Spleen (tissue), 7 donors: ENCODE data around the gene CHN1.

Experiments used
- POLR2A ChIP-seq, 3 donors: fragments of 450-650 bp; IDR thresholded peaks; one replicate each; pipeline ENCODE4 v1.5.1; 2017; ENCODE audit warnings: antibody characterized with exemption in 3 of 3, mild to moderate bottlenecking in 1 of 3
- TF ChIP-seq, protein P1 (sequence below), 11 experiments: fragments of 200-600 bp in 7 of 11; fragments of 450-650 bp in 4 of 11; sonication (generic) in 4 of 11; IDR thresholded peaks in 8 of 11; conservative IDR thresholded peaks in 3 of 11; 1 replicate in 7 of 11; 2 replicates in 4 of 11; pipeline versions ENCODE4 v1.4.0 to v1.8.0; 2016 to 2021; ENCODE audit warnings: antibody characterized with exemption in 11 of 11, inconsistent platforms in 4 of 11, mild to moderate bottlenecking in 1 of 11
- donor health status: DM: no; HTN: no; CAD: no; lungs with moderate emphysema.
- donor health status: DM: no; HTN: no; CAD: no.
- donor health status: DM: no; HTN: no; CAD: no.

DNA sequence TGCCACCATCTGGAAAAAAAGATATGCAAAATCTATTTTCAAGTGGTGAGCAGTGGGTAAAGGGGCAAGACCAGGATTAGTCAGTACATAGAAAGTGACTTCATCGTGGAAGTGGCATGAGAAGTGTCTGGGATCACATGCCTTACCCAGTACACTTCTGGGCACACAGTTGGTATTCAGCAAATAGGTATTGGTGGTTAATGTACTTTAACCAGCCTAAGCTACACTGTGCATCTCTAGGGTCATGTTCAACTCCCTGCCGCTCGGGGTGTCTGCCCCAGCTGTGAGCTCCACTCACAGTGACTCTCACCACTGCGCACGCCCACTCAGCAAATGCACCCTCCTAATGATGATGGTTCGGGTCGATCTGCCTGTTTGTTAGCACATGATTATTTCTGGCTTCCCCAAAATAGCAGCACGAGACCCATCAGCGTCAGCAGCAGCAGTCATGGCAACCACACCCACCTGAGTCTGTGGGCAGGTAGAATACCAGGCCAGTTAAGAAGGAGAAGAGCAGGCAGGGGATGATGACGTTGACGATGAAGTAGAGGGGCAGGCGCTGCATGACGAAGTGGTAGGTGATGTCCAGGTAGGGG is 252.0 kb downstream of the CHN1 start:
- TF ChIP-seq, protein P1, sequence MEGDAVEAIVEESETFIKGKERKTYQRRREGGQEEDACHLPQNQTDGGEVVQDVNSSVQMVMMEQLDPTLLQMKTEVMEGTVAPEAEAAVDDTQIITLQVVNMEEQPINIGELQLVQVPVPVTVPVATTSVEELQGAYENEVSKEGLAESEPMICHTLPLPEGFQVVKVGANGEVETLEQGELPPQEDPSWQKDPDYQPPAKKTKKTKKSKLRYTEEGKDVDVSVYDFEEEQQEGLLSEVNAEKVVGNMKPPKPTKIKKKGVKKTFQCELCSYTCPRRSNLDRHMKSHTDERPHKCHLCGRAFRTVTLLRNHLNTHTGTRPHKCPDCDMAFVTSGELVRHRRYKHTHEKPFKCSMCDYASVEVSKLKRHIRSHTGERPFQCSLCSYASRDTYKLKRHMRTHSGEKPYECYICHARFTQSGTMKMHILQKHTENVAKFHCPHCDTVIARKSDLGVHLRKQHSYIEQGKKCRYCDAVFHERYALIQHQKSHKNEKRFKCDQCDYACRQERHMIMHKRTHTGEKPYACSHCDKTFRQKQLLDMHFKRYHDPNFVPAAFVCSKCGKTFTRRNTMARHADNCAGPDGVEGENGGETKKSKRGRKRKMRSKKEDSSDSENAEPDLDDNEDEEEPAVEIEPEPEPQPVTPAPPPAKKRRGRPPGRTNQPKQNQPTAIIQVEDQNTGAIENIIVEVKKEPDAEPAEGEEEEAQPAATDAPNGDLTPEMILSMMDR (IDR thresholded peaks at IDR 0.05 in 8 of 11, conservative IDR thresholded peaks at IDR 0.05 in 3 of 11), result no peak
- TF ChIP-seq POLR2A (IDR thresholded peaks at IDR 0.05), result no peak
